H9 (cell line): Measurements from ENCODE around the gene TMEM121. TPM values are rescaled to one million over a fixed set of nuclear protein-coding genes. Genes with fewer than 3 reads are reported as not detected.

Experiments used
- DNase-seq: peaks from one replicate; pipeline ENCODE4 v3.0.0-alpha.2; 2017
- H2AFZ ChIP-seq: one replicate; pipeline ENCODE4 v1.6.1; 2013; ENCODE audit warnings: mild to moderate bottlenecking, low read length, control low read depth, moderate library complexity
- H2AK5ac ChIP-seq: 2 replicates; pipeline ENCODE4 v1.6.1; 2013; ENCODE audit warnings: low read length, control low read depth, mixed read lengths; ENCODE audit not compliant: insufficient read length
- H2BK120ac ChIP-seq: one replicate; pipeline ENCODE4 v1.6.1; 2013; ENCODE audit warnings: low read depth, mild to moderate bottlenecking, low read length, control low read depth, inconsistent platforms; ENCODE audit not compliant: poor library complexity, severe bottlenecking
- H2BK12ac ChIP-seq: 2 replicates; pipeline ENCODE4 v1.6.1; 2013; ENCODE audit warnings: low read length, control low read depth, mixed read lengths, low read depth; ENCODE audit not compliant: insufficient read length
- H2BK15ac ChIP-seq: 2 replicates; pipeline ENCODE4 v1.6.1; 2013; ENCODE audit warnings: low read depth, low read length, control low read depth
- H2BK20ac ChIP-seq: one replicate; pipeline ENCODE4 v1.6.1; 2013; ENCODE audit warnings: low read depth, mild to moderate bottlenecking, low read length, control low read depth, inconsistent platforms; ENCODE audit not compliant: poor library complexity, severe bottlenecking
- H2BK5ac ChIP-seq: 2 replicates; pipeline ENCODE4 v1.6.1; 2013; ENCODE audit warnings: low read length, control low read depth, mixed read lengths; ENCODE audit not compliant: insufficient read length
- H3K14ac ChIP-seq: 2 replicates; pipeline ENCODE4 v1.6.1; 2013; ENCODE audit warnings: low read length, control low read depth; ENCODE audit not compliant: insufficient read depth
- H3K18ac ChIP-seq: 2 replicates; pipeline ENCODE4 v1.6.1; 2013; ENCODE audit warnings: low read depth, mild to moderate bottlenecking, mixed read lengths, low read length, control low read depth; ENCODE audit not compliant: insufficient read length
- H3K23ac ChIP-seq: 2 replicates; pipeline ENCODE4 v1.6.1; 2013; ENCODE audit warnings: low read length, control low read depth, mixed read lengths, low read depth; ENCODE audit not compliant: insufficient read length
- H3K23me2 ChIP-seq: 2 replicates; pipeline ENCODE4 v1.6.1; 2013; ENCODE audit warnings: low read depth, mild to moderate bottlenecking, mixed read lengths, low read length, control low read depth; ENCODE audit not compliant: insufficient read length, poor library complexity, severe bottlenecking
- H3K27ac ChIP-seq: 2 replicates; pipeline ENCODE4 v1.5.1; 2013; ENCODE audit warnings: low read length, control low read depth, mixed read lengths, low read depth; ENCODE audit not compliant: insufficient read length
- H3K27me3 ChIP-seq: 2 replicates; pipeline ENCODE4 v1.6.1; 2013; ENCODE audit warnings: low read length, control low read depth, inconsistent platforms; ENCODE audit not compliant: insufficient read depth
- H3K4ac ChIP-seq: 2 replicates; pipeline ENCODE4 v1.6.1; 2013; ENCODE audit warnings: low read depth, mild to moderate bottlenecking, control low read depth, inconsistent platforms, low read length, moderate library complexity
- H3K4me1 ChIP-seq: 2 replicates; pipeline ENCODE4 v1.6.1; 2013; ENCODE audit warnings: low read length, control low read depth, inconsistent platforms; ENCODE audit not compliant: insufficient read depth
- H3K4me2 ChIP-seq: 2 replicates; pipeline ENCODE4 v1.6.1; 2013; ENCODE audit warnings: low read length, control low read depth, mixed read lengths; ENCODE audit not compliant: insufficient read length, insufficient read depth
- H3K56ac ChIP-seq: 2 replicates; pipeline ENCODE4 v1.6.1; 2013; ENCODE audit warnings: low read depth, mild to moderate bottlenecking, mixed read lengths, low read length, control low read depth; ENCODE audit not compliant: insufficient read length
- H3K79me1 ChIP-seq: 2 replicates; pipeline ENCODE4 v1.6.1; 2013; ENCODE audit warnings: low read depth, mild to moderate bottlenecking, moderate library complexity, low read length, control low read depth, inconsistent platforms; ENCODE audit not compliant: insufficient read depth, poor library complexity, severe bottlenecking
- H3K79me2 ChIP-seq: 2 replicates; pipeline ENCODE4 v1.6.1; 2013; ENCODE audit warnings: low read length, control low read depth, inconsistent platforms; ENCODE audit not compliant: insufficient read depth
- H3K9ac ChIP-seq: 2 replicates; pipeline ENCODE4 v1.6.1; 2013; ENCODE audit warnings: low read length, control low read depth, mixed read lengths; ENCODE audit not compliant: insufficient read length; ENCODE audit errors: extremely low read depth
- H3K9me3 ChIP-seq: one replicate; pipeline ENCODE4 v1.6.1; 2013; ENCODE audit warnings: low read depth, low read length, inconsistent platforms; ENCODE audit not compliant: control insufficient read depth
- H3T11ph ChIP-seq: one replicate; pipeline ENCODE4 v1.6.1; 2013; ENCODE audit warnings: mild to moderate bottlenecking, low read length, control low read depth, inconsistent platforms
- H4K20me1 ChIP-seq: one replicate; pipeline ENCODE4 v1.6.1; 2013; ENCODE audit not compliant: control insufficient read depth, insufficient read length, insufficient read depth
- H4K5ac ChIP-seq: 2 replicates; pipeline ENCODE4 v1.6.1; 2013; ENCODE audit warnings: low read depth, mild to moderate bottlenecking, mixed read lengths, low read length, control low read depth; ENCODE audit not compliant: insufficient read length
- H4K8ac ChIP-seq: replicated peaks from 2 replicates; pipeline ENCODE4 v1.6.1; 2013; ENCODE audit warnings: low read length, control low read depth, mixed read lengths, low read depth; ENCODE audit not compliant: insufficient read length
- H4K91ac ChIP-seq: 2 replicates; pipeline ENCODE4 v1.6.1; 2013; ENCODE audit warnings: low read depth, mild to moderate bottlenecking, moderate library complexity, mixed read lengths, low read length, control low read depth; ENCODE audit not compliant: insufficient read length
- H3K27ac Mint-ChIP-seq, 3 experiments: 2 replicates in 2 of 3; 3 replicates in 1 of 3; pipeline ENCODE4 v1.8.0; 2020 to 2021; ENCODE audit warnings: mixed read lengths in 3 of 3, mild to moderate bottlenecking in 1 of 3, moderate library complexity in 1 of 3
- H3K27me3 Mint-ChIP-seq: 2 replicates; pipeline ENCODE4 v1.8.0; 2021; ENCODE audit warnings: low read depth, mild to moderate bottlenecking, moderate library complexity, mixed read lengths
- H3K36me3 Mint-ChIP-seq, 3 experiments: 2 replicates in 2 of 3; 3 replicates in 1 of 3; pipeline ENCODE4 v1.8.0; 2020 to 2021; ENCODE audit warnings: low read depth in 3 of 3, mixed read lengths in 3 of 3; ENCODE audit not compliant: insufficient read depth in 1 of 3
- H3K4me1 Mint-ChIP-seq, 2 experiments: 2 replicates each; pipeline ENCODE4 v1.8.0; 2020; ENCODE audit warnings: mixed read lengths in 2 of 2
- H3K4me3 Mint-ChIP-seq, 2 experiments: 2 replicates in 1 of 2; 3 replicates in 1 of 2; pipeline ENCODE4 v1.8.0; 2020 to 2021; ENCODE audit warnings: mild to moderate bottlenecking in 2 of 2, mixed read lengths in 2 of 2, moderate library complexity in 1 of 2
- H3K9me3 Mint-ChIP-seq, 2 experiments: 2 replicates in 1 of 2; 3 replicates in 1 of 2; pipeline ENCODE4 v1.8.0; 2020; ENCODE audit warnings: mild to moderate bottlenecking in 2 of 2, mixed read lengths in 2 of 2, moderate library complexity in 1 of 2
- WGBS: extraction: QIAGEN DNeasy Blood & Tissue Kit; methylation state at CpG from one replicate; pipeline ENCODE4 v1.1.7; 2013; ENCODE audit warnings: missing lambda C conversion rate, low lambda C conversion rate, mixed read lengths; ENCODE audit not compliant: insufficient read length; ENCODE audit errors: extremely low coverage; 5-methylcytosine and 5-hydroxymethylcytosine counted together
- total RNA-seq: library from RNA; stranded (reverse); gene quantifications from 2 replicates; pipeline ENCODE4 v1.2.1, GENCODE V29; 2021
- TF ChIP-seq, protein P1 (sequence below): fragments of 200-600 bp; sonication (generic); conservative IDR thresholded peaks from 3 replicates; pipeline ENCODE4 v1.8.0; 2021; ENCODE audit warnings: antibody characterized with exemption, mild to moderate bottlenecking

TMEM121 gene
- total RNA-seq, 1 experiment from 2014 or later = 2.6 TPM

DNA sequence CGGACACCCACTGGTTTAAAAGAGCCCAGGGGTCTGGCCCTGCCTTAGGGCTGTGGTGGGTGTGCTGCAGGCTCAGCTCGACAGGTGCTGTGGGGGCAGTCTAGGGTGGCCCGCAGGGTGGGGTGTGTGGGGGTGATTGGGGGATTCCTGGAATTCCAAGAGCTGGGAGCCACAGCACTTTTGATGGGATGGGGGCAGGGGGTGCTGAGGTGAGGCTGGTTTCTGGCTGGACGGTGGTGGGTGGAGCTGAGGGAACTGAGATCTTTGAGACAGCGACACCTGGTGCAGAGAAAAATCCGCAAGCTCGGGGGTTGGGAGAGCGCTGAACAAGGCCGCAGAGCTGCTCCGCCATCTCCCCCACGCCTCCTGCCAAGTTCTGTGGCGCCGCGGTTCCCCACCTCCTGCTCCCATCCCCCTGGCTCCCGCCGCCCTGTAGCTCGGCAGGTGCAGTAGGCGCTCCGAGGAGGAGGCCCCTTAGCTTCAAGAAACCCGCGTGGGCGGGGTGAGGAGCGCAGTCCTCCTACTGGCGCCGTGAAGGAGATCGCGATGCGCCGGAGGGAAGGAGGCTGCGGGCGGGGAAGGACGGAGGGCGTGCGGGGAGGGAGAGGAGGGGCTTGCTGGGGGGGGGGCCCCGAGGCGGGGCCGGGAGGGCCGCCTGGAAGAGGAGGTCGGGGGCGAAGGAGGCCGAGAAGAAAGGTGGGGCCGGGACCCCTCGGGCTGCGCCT is 36.7 kb upstream of the TMEM121 start:
- Histone ChIP-seq H3K27me3 (peaks cover 26% of the 10 kb centered on the region; the same call in 1 of the 2 replicates), H3K56ac (no peak overlapping the region), H4K20me1 (no peaks in the 10 kb centered on the region), H3K14ac (peak overlapping the region; percentile 82), H3K79me1 (no peaks in the 10 kb centered on the region), H3K9ac (no peak overlapping the region), H3K4me2 (peak overlapping the region; percentile 38), H2BK12ac (no peak overlapping the region), H3K18ac (peak overlapping the region; percentile 61), H2BK15ac (no peak overlapping the region), H3K27ac (no peak overlapping the region), H2BK120ac (no peak overlapping the region), H3K23me2 (peaks cover 6% of the 10 kb centered on the region), H4K91ac (no peak overlapping the region), H3K79me2 (no peaks in the 10 kb centered on the region), H3K4me1 (no peaks in the 10 kb centered on the region), H3T11ph (no peak overlapping the region), H2AK5ac (no peak overlapping the region), H3K4ac (no peak overlapping the region; the same call in 1 of the 2 replicates), H2BK20ac (no peak overlapping the region), H2BK5ac (no peak overlapping the region), H3K9me3 (no peaks in the 10 kb centered on the region), H2AFZ (no peak overlapping the region), H4K5ac (no peak overlapping the region), H4K8ac (no peak overlapping the region), H3K23ac (no peak overlapping the region)
- TF ChIP-seq, protein P1, sequence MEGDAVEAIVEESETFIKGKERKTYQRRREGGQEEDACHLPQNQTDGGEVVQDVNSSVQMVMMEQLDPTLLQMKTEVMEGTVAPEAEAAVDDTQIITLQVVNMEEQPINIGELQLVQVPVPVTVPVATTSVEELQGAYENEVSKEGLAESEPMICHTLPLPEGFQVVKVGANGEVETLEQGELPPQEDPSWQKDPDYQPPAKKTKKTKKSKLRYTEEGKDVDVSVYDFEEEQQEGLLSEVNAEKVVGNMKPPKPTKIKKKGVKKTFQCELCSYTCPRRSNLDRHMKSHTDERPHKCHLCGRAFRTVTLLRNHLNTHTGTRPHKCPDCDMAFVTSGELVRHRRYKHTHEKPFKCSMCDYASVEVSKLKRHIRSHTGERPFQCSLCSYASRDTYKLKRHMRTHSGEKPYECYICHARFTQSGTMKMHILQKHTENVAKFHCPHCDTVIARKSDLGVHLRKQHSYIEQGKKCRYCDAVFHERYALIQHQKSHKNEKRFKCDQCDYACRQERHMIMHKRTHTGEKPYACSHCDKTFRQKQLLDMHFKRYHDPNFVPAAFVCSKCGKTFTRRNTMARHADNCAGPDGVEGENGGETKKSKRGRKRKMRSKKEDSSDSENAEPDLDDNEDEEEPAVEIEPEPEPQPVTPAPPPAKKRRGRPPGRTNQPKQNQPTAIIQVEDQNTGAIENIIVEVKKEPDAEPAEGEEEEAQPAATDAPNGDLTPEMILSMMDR = peak; percentile 68
- WGBS = no CpG with 5 or more reads among the region's 44 CpGs
- peak; percentile 86 for DNase-seq
- H3K9me3 Mint-ChIP-seq = peaks cover 0 to 4% of the 10 kb centered on the region in 2 experiments; a peak in 1 of 5 replicates
- peaks cover 0 to 5% (median 0%) of the 10 kb centered on the region in 3 experiments; a peak in 2 of 7 replicates for H3K36me3 Mint-ChIP-seq
- H3K27me3 Mint-ChIP-seq = peaks cover 47% of the 10 kb centered on the region
- H3K4me3 Mint-ChIP-seq = peak overlapping the region; percentile 57 to 80
- peak overlapping the region in 1 of 3 experiments; percentile 77; a peak in 1 of 7 replicates for H3K27ac Mint-ChIP-seq
- peaks cover 4 to 14% of the 10 kb centered on the region in 2 experiments for H3K4me1 Mint-ChIP-seq
